IPS-NIHi7 (cell line): ENCODE data around the gene UBAC1.
"Not testable (repeated sequence)": the region's sequence is repeated elsewhere in the genome, so short reads cannot be mapped to it uniquely, and the experiment has no call there.

Experiments used
- DNase-seq: peaks from one replicate; pipeline ENCODE4 v3.0.0; 2012; ENCODE audit warnings: mixed read lengths; ENCODE audit errors: extremely low spot score

The UBAC1 gene

DNA sequence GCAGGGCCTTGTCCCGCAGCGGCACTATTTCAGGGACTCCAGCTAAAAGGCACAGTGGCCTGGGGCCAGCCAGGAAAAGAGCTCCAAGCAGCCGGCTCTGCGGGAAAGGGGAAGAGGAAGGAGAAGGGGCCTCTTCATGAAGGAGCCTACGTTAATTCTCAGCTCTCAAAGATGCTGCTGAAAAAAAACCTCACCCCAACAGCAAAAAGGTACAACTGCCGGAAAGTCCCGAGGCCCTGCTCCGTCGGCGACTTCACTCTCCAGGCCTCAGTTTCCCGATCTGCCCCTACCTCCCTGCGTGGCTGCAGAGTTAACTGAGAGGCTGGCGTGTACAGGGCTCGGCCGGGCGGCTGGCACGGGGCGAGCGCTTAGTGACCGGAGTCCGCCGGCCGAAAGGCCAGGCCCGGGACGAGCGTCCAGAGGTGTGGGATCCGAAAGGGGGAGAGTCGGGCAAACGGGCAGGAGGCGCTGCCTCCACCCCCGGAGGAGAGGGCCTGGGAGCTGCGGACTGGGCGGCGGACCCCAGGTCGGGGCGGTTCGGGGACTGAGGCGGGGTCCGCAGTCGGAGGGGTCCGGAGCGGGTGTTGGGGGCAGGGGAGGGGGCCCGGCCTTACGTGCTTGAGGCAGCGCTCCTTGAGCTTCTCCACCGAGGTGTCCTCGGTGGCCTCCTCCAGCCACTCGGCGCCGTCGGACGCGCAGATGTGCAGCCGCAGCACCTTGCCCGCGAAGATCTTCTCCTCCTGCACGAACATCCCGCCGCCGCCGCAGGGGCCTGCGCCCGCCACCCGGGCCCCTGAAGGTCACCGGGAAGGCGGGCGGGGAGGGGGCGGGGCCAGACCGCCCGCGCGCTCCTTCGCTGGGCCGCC is 529 bp downstream of the UBAC1 start:
- peak; percentile 63 for DNase-seq

GRCh38 chr9:135959814-135960213 is 1.4 kb downstream of the UBAC1 start:
- DNase-seq, result no peak

DNA sequence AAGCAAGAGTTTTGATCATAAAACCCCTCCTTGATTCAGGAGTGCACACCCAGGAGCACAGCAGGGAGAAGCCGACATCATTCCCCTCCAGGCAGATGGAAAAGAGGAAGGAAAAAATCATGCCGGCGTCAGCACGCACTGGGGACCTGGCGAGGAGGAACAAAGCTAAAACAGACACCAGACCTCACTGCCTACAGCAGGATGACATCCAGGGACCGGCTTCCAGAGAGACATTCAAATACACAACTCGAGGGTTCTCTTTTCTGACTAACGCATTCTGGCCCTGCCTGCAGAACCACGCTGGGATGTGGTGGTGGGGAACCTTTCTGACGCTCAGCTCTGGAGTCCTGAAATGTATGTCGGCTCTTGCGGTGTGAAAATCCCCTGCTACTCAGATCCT is 2.7 kb downstream of the UBAC1 start:
- DNase-seq, result no peak

DNA sequence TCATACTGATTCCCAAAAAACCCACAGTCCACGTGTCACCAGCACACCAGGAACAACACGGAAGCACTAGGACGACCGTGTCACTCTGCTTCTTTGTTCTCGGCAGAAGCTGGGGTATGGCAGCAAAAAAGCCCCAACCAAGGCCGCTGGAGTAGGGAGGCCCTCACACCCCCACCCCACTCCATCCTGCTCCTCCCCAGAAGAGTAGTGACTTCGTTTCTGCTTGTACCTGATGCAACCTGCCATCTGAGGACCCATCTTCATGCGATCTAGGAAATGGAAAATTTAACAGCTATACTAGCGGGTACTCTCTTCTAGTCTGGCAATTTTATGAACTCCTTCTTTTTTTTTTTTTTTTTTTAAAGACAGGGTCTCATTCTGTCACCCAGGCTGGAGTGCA is 3.7 kb downstream of the UBAC1 start:
- no peak for DNase-seq

DNA sequence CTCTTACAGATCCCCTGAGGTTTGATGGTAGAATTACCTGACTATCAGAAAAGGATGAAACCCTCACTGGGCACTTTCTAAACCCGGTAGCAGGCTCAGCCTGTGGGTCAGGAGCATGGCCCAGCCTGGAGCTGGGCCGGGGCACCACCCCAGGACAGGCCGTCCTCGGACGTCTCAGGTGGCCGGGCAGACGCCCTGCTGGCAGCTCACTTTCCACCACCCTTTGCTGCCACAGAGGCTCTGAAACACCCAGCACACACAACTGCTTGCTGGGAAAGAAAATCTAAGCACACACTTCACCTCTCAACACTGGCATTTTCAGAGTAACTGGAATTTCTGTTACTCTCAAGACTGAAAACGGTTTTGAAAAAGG is 4.4 kb downstream of the UBAC1 start:
- DNase-seq, result no peak

DNA sequence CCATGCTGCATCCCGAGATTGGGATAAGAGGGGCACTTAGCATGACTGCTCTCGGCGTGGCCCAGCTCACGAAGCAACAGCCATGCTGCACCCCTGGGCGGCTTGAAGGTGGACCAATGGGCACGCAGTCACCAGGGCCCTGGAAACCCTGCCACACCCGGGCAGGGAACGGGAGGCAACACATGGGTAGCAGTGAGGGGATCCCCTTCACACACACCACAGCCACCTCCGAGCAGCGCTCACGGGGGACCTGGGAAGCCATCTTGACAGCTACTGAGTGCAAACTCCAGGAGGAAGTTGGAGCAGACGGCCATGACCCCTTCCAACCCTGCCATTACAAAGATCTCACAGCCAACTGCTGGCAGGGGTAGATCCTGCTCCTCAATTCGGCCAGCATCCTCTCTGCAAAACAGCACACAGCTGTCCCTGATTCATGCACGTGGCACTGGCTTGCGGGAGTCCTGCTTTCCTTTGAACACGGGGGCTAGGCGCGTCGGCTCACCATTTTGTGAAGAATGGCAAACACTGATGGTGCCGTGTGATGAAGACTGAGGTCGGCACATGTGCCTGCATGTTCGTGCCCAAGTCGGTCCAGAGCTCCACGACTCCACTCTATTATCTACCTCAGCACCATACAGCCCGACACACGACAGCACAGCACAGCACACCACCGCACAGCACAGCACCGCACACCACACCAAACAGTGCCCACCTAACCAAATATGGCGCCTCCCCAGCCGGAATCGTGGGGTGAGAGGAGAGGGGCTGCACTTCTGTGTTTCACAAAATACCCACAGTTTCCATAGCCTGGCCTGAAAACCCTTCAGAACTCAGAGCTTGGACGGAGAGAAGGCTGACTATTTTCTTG is 5.0 kb downstream of the UBAC1 start:
- no peak for DNase-seq

- no peak for DNase-seq
Observed at GRCh38 chr9:135952664-135953206, 8.4 kb downstream of the UBAC1 start.

- no peak for DNase-seq
Observed at GRCh38 chr9:135951889-135952663, 9.1 kb downstream of the UBAC1 start.

DNA sequence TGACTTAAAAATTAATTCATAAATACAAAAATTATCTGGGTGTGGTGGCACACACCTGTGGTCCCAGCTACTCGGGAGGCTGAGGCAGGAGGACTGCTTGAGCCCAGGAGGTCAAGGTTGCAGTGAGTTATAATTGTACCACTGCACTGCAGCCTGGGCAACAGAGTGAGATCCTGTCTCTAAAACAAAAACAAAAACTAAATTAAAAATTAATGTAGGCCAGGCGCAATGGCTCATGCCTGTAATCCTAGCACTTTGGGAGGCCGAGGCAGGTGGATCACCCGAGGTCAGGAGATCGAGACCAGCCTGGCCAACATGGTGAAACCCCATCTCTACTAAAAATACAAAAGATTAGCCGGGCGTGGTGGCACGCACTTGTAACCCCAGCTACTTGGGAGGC is 9.9 kb downstream of the UBAC1 start:
- not testable (repeated sequence) for DNase-seq

GRCh38 chr9:135950841-135951240 is 10.3 kb downstream of the UBAC1 start:
- DNase-seq, result not testable (repeated sequence)

GRCh38 chr9:135950135-135950682 is 11.0 kb downstream of the UBAC1 start:
- no peak for DNase-seq

DNA sequence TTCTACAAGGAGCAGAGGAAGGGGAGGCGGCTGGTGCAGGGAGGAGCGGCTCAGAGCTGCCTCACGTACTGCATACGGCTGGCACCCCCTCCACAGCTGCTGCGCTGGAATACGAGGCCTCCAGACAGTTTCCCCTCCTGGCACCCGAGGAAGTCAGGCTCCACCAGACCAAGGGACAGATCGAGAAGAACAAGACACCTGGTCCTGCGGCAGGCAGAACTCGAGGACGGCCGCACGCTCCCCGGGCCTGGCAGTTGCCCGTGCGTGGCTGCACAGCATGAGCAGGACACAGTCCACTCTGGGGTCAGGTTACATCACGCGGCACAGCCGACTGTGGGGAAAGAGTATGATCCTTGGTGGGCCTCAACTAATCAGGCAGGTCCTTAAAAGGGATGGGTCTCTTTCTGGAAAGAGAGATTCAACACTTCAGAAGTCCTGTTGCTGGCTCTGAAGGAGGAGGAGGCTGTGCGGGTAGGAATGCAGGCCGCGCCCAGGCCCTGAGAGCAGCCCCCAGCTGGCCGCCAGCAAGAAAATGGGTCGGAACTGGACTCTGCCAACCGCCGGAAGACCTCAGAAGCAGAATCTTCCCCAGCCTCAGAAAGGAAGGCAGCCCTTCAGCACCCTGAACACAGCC is 11.6 kb downstream of the UBAC1 start:
- DNase-seq, result no peak

DNA sequence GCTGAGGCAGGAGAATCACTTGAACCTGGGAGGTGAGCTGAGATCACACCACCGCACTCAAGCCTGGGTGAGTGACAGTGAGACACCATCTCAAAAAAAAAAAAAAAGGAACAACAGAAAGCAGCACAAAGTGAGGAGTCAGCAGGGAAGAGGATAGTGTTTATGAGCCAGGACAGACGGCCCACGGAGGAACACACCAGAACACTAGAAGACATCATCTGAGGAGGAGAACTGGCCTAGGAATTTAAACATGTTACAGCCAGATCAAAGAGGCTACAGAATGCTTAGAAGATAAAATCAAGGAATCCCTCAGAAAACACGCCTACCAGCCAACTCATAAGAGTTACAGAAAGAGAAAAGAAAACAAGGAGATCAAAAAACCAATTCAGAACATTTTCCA is 12.2 kb downstream of the UBAC1 start:
- DNase-seq, result no peak

DNA sequence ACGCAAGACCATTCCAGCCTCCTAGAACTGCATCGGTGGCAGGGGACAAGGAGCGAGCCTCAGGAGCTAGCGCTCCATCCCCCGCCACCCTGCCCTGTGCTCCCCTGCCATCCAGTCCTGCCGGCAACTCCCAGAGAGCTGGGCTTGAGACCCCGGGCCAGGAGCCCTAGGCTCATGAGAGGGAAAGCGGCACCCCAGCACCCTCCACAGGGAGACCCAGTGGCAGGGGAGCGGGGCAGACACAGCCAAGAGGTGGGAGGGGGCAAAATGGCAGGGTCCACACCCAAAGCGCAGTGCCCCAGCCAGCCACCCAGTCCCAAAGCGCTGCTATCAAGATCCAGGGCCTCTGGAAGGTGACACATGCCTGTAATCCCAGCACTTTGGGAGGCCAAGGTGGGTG is 12.7 kb downstream of the UBAC1 start:
- DNase-seq, result no peak

- DNase-seq, result no peak
Observed at GRCh38 chr9:135947582-135947981, 13.6 kb downstream of the UBAC1 start.

GRCh38 chr9:135947105-135947504 is 14.1 kb downstream of the UBAC1 start:
- DNase-seq, result not testable (repeated sequence)

DNA sequence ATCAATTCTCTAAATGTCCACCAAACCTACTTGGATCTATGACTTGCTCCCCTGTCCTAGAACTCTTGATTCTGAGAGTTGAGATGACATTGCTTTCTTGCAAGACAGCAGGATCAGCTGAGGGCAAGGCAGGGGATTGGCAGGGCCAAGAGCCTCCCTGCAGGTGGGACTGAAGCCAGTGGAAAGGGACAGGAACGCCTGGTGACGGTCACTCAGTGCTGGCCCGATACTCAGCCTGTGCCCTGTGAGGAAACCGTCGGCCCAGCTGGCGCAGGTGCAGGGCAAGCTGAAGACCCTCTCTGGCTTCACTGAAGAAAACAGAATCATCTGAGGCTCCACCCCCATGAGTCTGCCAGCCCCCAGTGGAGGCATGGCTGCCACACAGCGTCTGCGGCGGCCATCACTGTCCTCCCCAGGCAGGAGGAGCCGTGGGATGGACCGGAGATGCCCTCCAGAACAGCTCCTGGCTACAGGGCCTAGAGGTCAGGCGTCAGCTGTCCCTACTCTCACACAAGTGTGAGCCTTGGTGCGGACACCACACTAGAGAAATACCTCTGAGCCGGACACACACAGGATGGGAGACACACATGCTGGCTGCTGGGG is 14.7 kb downstream of the UBAC1 start:
- no peak for DNase-seq

DNA sequence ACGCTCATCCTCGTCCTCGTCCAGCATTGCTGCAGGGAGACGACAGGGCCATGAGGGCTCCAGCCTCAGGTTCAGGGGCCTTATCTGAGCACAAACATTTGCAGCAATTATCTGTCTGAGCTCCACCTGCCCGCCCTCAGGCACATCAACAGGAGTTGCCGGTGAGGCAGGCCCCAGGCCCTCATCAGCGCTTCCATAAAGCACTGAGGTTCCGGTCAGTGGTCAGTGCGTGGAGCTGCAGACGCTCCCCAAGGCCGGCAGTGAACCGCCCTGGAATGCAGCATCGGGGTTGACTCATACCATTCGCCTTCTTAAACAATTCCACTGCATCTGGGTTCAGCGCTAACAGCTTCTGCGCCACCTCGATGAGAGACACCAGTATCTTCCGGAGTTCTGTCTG is 15.2 kb downstream of the UBAC1 start:
- no peak for DNase-seq

- DNase-seq, result no peak
Observed at GRCh38 chr9:135944444-135945252, 16.5 kb downstream of the UBAC1 start.

GRCh38 chr9:135943604-135944003 is 17.6 kb downstream of the UBAC1 start:
- not testable (repeated sequence) for DNase-seq
